ENCODE data around the gene ADAD2. TPM values are rescaled to one million over a fixed set of nuclear protein-coding genes. Genes with fewer than 3 reads are reported as not detected.

Gene ADAD2
- total and polyA plus RNA-seq, 2 donors (not counting 3 experiments of a cell fraction or from before 2014, with no cell fraction given), result 0.04 TPM; not detected in 1

GRCh38 chr16:84223456-84223855 is 32.5 kb downstream of the ADAD2 start:
- Histone ChIP-seq H3K4me1 (ENCODE audit: control insufficient read depth, extremely low read depth, insufficient read depth, low read length) (peaks cover 5% of the 10 kb centered on the region), H3K79me2 (ENCODE audit: control insufficient read depth, insufficient read depth, low read length) (no peaks in the 10 kb centered on the region), H3K27me3 (ENCODE audit: control insufficient read depth in 2 of 2, insufficient read depth in 2 of 2, low read length in 2 of 2) (peaks cover 0 to 2% of the 10 kb centered on the region in 2 experiments), H3K27ac (ENCODE audit: insufficient read depth, low read depth, low read length) (no peak overlapping the region), H3K4me2 (ENCODE audit: insufficient read depth, low read length) (no peak overlapping the region), H3K9me1 (replicated peaks; ENCODE audit: control insufficient read depth, extremely low read depth, insufficient read depth, low read length) (no peaks in the 10 kb centered on the region), H3K9me3 (replicated peaks; ENCODE audit: control insufficient read depth, insufficient read depth, low read length) (no peaks in the 10 kb centered on the region), H2AFZ (ENCODE audit: low read depth, low read length) (no peak overlapping the region), H3K4me3 (replicated peaks in 1 of 3; ENCODE audit: insufficient read depth in 1 of 3, low read depth in 1 of 3, low read length in 3 of 3) (no peak overlapping the region), H3K36me3 (ENCODE audit: control insufficient read depth in 2 of 2, extremely low read depth in 1 of 2, insufficient read depth in 2 of 2, low read length in 2 of 2) (no peaks in the 10 kb centered on the region), H3K9ac (replicated peaks; ENCODE audit: extremely low read depth, insufficient read depth, low read length) (no peak overlapping the region), H4K20me1 (replicated peaks; ENCODE audit: control insufficient read depth, extremely low read depth, insufficient read depth, low read length) (no peaks in the 10 kb centered on the region)
- DNase-seq (ENCODE audit: low read depth, low spot score), result no peak
- no TSS peak for BruUV-seq (replicated peaks)
- dilution Hi-C loops (cut with MboI; ENCODE audit: extremely low pct_ligation_motif_present, low sequenced_read_pairs), result no loop called here
- TF ChIP-seq MAX (IDR thresholded peaks at IDR 0.05; ENCODE audit: insufficient read depth, insufficient read length) (no peak), GATA2 (IDR thresholded peaks at IDR 0.05; ENCODE audit: insufficient read depth, insufficient read length, low read depth, low read length) (no peak), JUN (IDR thresholded peaks at IDR 0.05; ENCODE audit: borderline replicate concordance, insufficient read depth, insufficient read length, low read depth) (no peak), CTCF (IDR thresholded peaks at IDR 0.05; ENCODE audit: extremely low read depth in 1 of 2, insufficient read depth in 1 of 2, low read depth in 1 of 2, low read length in 2 of 2) (no peak), POLR2A (IDR thresholded peaks at IDR 0.05; ENCODE audit: low read depth, low read length) (no peak), MYC (IDR thresholded peaks at IDR 0.05; ENCODE audit: low read depth, low read length) (no peak), POLR2AphosphoS5 (IDR thresholded peaks at IDR 0.05; ENCODE audit: insufficient read depth, low read depth, low read length) (no peak), EZH2 (IDR thresholded peaks at IDR 0.05; ENCODE audit: borderline replicate concordance, low read depth, low read length, severe bottlenecking) (no peak)
- no peak for FAIRE-seq
- intact Hi-C loops (cut with micrococcal nuclease), result no loop called here
- CTCF ChIA-PET, result no interaction called here
- POLR2A ChIA-PET, result no interaction called here
